Testis (tissue), 2 donors: Measurements from ENCODE around the gene POLDIP2.

Experiments
- POLR2A ChIP-seq: fragments of 450-650 bp; IDR thresholded peaks from one replicate; pipeline ENCODE4 v1.6.1; 2017; ENCODE audit warnings: antibody characterized with exemption, mild to moderate bottlenecking, moderate library complexity
- TF ChIP-seq, protein P1 (sequence below), 3 experiments: fragments of 450-650 bp in 2 of 3; fragments of 200-600 bp in 1 of 3; sonication (generic) in 1 of 3; IDR thresholded peaks; one replicate each; pipeline ENCODE4 v1.5.1; 2016 to 2019; ENCODE audit warnings: antibody characterized with exemption in 3 of 3, mild to moderate bottlenecking in 2 of 3, moderate library complexity in 1 of 3

DNA sequence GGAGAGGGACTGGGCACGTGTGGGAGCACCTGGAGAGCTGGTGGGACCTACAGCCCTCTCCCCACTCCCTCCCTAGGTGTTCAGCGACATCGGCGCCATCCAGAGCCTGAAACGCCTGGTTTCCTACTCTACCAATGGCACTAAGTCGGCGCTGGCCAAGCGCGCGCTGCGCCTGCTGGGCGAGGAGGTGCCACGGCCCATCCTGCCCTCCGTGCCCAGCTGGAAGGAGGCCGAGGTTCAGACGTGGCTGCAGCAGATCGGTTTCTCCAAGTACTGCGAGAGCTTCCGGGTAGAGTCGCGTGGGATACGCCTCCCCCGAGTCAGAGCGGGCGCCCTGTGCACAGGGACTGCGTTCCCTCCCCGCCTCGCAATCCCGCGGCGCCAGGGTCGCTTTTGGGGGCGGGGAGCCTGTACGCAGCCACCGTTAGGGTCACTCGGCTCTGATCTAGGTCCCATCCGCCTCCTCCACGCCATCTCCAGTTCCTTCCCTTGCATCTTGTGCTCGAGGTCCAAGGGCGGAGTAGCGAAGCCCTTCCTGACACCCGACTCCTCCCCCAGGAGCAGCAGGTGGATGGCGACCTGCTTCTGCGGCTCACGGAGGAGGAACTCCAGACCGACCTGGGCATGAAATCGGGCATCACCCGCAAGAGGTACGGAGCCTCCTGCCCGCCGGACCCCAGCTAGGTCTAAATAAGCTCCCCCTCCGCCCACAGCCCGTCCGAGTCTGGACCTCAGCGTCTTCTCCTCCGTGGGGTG, 27.1 kb upstream of the POLDIP2 start:
- no peak for TF ChIP-seq POLR2A
- TF ChIP-seq, protein P1, sequence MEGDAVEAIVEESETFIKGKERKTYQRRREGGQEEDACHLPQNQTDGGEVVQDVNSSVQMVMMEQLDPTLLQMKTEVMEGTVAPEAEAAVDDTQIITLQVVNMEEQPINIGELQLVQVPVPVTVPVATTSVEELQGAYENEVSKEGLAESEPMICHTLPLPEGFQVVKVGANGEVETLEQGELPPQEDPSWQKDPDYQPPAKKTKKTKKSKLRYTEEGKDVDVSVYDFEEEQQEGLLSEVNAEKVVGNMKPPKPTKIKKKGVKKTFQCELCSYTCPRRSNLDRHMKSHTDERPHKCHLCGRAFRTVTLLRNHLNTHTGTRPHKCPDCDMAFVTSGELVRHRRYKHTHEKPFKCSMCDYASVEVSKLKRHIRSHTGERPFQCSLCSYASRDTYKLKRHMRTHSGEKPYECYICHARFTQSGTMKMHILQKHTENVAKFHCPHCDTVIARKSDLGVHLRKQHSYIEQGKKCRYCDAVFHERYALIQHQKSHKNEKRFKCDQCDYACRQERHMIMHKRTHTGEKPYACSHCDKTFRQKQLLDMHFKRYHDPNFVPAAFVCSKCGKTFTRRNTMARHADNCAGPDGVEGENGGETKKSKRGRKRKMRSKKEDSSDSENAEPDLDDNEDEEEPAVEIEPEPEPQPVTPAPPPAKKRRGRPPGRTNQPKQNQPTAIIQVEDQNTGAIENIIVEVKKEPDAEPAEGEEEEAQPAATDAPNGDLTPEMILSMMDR (IDR thresholded peaks at IDR 0.05): no peak
